GM21786 (cell line): ENCODE measurements around the gene CDH18.
"Not testable (repeated sequence)": the region's sequence is repeated elsewhere in the genome, so short reads cannot be mapped to it uniquely, and the experiment has no call there.

Experiments
- ATAC-seq: cut with Tn5 transposase; IDR thresholded peaks from one replicate; pipeline ENCODE4 v1.9.1; 2021; ENCODE audit not compliant: unreplicated experiment

The CDH18 gene

GRCh38 chr5:19862711-19863110, 125.3 kb downstream of the CDH18 start:
- no peak for ATAC-seq

GRCh38 chr5:19859020-19859419, 129.0 kb downstream of the CDH18 start:
- no peak for ATAC-seq

GRCh38 chr5:19855931-19856330, 132.1 kb downstream of the CDH18 start:
- ATAC-seq = no peak

- no peak for ATAC-seq
Measured at GRCh38 chr5:19855453-19855852, 132.5 kb downstream of the CDH18 start.

GRCh38 chr5:19855031-19855430, 133.0 kb downstream of the CDH18 start:
- no peak for ATAC-seq

DNA sequence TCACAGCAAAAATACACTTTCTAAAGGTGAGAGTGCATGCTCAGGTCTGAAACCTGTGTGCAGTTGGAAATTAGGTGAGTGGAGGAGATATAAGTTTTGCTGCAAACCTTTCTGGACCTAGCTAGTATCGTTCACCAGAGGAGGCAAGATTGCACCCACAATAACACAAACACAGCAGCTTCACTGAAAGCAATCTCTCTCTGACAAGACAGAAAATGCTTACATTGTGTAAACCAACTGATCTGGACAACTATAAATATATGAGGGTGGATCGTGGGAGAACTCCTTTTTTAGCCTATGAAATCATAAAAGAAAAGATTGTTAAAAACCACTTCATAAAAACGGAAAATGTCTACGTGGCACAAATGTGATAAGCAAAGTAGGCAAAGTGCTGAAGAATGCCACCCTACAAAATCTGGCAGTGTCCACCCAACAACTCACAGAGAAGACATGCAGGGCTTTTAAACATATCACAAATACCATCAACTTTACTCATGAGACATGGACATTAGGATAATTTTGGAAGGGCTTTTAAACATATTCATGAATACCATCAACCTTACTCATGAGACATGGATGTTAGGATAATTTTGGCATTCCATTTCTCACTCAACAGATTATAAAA, 134.3 kb downstream of the CDH18 start:
- ATAC-seq = no peak

DNA sequence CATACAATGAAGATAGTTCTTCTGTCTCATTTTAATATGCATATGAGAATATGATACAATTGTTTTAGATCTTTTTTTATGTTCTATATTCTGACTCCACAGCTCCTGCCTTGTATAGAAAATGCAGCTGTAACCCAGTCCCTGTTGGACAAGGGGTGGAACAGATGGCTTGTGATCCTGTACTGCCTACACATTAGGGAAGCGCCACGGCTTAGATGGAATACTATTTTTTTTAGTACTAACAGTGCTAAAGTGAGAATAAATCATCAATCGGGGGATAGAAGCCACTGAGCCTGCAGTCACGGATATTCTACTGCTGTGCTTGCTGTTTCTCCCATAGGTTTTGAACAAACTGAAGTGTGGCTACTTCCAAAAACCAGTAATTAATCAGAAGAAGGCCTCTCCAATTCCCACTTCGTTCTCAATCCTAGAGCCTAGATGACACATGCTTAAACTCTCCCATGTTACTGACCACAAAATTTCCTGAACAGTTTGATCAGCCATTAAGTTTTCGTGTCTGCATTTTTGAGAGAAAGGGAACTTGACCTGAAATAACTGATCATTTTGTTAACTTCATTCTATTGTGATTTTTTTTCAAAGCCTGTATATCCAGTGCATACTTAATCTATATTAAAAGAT, 150.3 kb downstream of the CDH18 start:
- ATAC-seq = no peak

GRCh38 chr5:19835442-19835841, 152.6 kb downstream of the CDH18 start:
- no peak for ATAC-seq

- not testable (repeated sequence) for ATAC-seq
Measured at GRCh38 chr5:19812720-19813119, 175.3 kb downstream of the CDH18 start.

GRCh38 chr5:19806756-19807155, 181.2 kb downstream of the CDH18 start:
- ATAC-seq = no peak

GRCh38 chr5:19802686-19803085, 185.3 kb downstream of the CDH18 start:
- ATAC-seq = no peak

- ATAC-seq = no peak
Measured at GRCh38 chr5:19795218-19795617, 192.8 kb downstream of the CDH18 start.

- ATAC-seq = no peak
Measured at GRCh38 chr5:19790829-19791466, 197.1 kb downstream of the CDH18 start.

GRCh38 chr5:19782566-19782965, 205.4 kb downstream of the CDH18 start:
- no peak for ATAC-seq

- ATAC-seq = no peak
Measured at GRCh38 chr5:19777363-19777762, 210.6 kb downstream of the CDH18 start.

GRCh38 chr5:19776886-19777285, 211.1 kb downstream of the CDH18 start:
- not testable (repeated sequence) for ATAC-seq

DNA sequence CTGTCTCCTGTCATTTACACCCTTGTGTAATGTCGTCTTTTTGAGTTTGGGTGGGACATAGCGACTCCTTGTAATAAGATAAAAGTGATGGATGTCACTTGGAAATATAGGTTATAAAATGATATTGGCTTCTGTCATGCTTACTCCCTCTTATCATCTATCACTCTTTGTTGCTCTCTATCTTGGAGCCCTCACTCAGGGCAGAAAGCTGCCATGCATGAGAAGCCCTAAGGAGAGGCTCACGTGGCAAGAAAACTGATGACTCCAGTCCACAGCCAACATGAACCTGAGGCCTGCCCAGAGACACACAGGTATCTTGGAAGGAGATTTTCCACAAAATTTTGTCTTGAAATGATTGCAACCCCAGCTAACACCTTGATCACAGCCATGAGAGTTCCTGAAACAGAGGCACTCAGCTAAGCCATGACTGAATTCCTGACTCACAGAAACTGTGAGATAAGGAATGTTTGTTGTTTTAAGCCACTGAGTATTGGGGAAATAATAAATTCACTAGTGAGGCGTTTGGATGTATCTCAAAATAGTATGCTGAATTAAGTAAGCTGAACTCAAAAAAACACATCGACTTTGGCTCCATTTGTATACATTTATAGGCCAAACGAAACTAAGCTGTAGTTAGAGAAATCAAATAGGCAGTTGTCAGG, 216.7 kb downstream of the CDH18 start:
- no peak for ATAC-seq

GRCh38 chr5:19770396-19770795, 217.6 kb downstream of the CDH18 start:
- ATAC-seq = no peak

DNA sequence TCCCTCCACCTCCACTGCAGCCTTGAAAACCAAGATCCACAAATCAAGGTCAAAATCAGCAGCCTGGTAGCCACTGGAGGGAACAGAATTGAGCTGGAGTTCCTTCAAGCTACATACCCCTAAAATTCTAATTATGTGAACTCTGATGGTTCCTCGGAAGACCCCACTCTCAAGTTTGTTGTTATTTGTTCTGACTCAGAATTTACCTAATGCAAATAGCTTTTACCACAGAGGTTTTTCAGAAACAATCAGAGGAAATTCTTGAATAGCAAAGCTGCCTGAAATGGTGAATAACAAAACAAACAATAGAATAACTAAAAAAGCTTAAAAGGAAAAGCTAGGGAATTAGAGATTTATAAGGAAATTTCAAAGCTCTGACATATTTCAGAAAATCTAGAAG, 220.0 kb downstream of the CDH18 start:
- ATAC-seq = no peak

GRCh38 chr5:19753579-19753978, 234.4 kb downstream of the CDH18 start:
- ATAC-seq = no peak

DNA sequence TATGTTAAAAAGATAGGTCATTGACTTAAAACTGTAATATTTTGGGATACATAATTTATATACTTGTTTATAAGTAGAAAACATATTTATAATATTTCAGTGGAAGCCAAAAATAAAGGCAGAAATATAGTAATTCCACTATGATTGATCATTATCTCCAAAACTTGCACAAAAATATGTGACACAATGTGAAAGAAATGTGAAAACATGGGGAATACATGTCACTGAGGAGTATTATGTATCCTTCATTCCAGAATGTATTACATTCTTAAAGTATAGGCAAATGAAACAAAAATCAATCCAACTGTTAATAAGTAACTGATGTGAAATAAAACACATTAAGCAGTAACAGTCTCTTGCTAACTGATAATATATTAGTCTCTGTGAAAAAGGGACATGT, 236.7 kb downstream of the CDH18 start:
- no peak for ATAC-seq

DNA sequence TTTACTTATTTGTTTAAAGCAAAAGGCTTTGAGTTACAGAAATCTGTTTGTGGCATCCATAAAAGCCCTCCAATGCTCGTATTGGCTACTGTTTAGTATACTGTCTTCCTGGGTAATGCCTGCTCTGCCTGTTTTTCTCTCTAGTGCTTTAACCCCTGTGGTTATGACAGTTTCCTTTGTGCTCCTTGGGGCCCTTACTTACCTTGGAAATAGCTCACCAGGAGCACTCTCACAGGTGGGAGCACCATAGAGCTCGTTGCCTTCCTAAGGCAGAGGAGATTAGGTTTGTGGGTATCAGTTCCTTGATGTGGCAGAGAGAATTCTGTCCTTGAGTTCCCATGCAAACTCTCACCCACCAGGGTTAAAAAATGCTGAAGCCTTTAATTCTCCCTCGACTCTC, 242.8 kb downstream of the CDH18 start:
- ATAC-seq = no peak
